Measurements from ENCODE around the gene CCDC191.

CCDC191 gene

DNA sequence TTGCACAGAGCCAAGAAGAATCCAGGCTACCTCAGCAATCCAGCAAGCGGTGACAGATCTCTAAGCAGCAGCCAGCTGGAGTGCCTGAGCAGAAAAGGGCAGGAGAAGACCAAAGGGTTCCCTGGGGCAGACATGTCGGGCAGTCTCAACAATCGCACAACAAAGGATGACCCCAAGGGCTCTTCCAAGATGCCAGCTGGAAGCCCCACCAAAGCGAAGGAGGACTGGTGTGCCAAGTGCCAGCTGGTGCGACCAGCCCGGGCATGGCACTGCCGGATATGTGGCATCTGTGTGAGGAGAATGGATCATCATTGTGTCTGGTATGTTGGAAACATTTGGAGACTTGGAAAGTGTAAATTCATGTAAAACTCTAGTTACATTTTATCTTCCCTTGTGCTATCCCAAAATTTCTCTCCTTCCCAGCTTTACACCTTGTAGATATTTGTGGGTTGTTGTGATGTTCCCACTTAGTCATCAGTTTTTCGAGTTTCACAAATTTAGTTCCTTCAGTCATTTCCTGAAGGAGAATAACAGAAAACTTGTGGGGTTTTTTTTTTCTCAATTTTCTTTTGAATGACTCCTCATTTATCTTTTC lies 102.1 kb downstream of the CCDC191 start:
- TF ChIP-seq, protein P1, sequence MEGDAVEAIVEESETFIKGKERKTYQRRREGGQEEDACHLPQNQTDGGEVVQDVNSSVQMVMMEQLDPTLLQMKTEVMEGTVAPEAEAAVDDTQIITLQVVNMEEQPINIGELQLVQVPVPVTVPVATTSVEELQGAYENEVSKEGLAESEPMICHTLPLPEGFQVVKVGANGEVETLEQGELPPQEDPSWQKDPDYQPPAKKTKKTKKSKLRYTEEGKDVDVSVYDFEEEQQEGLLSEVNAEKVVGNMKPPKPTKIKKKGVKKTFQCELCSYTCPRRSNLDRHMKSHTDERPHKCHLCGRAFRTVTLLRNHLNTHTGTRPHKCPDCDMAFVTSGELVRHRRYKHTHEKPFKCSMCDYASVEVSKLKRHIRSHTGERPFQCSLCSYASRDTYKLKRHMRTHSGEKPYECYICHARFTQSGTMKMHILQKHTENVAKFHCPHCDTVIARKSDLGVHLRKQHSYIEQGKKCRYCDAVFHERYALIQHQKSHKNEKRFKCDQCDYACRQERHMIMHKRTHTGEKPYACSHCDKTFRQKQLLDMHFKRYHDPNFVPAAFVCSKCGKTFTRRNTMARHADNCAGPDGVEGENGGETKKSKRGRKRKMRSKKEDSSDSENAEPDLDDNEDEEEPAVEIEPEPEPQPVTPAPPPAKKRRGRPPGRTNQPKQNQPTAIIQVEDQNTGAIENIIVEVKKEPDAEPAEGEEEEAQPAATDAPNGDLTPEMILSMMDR (IDR thresholded peaks at IDR 0.05) = no peak

DNA sequence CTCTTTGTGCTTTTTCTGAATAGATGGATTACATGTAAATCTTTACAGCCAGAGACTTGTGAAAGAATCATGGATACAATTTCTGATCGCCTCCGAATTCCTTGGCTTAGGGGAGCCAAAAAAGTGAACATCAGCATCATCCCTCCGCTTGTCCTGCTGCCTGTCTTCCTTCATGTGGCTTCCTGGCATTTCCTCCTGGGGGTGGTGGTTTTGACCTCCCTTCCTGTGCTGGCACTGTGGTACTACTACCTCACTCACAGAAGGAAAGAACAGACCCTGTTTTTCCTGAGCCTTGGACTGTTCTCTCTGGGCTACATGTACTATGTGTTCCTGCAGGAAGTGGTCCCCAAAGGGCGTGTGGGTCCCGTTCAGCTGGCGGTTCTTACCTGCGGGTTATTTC lies 102.6 kb downstream of the CCDC191 start:
- TF ChIP-seq, protein P1 (IDR thresholded peaks at IDR 0.05) = no peak

DNA sequence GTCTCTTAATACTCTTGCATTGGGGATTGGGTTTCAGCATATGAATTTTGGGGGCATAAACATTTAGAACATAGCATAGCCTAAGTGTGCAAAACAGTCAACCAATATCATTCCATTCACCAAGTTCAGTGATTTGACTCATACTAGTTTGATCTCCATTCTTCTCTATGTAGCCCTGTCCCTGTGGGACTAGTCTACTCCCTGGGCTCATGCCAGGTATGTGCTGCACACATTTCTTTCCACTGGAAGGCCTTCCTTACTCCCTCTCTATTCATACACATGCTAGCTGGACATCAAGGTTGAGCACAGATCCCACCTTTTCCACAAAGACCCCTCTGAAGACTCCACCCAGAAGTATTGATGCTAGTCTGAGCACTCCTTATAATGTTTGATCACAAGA lies 103.4 kb downstream of the CCDC191 start:
- TF ChIP-seq, protein P1 (IDR thresholded peaks at IDR 0.05) = no peak

DNA sequence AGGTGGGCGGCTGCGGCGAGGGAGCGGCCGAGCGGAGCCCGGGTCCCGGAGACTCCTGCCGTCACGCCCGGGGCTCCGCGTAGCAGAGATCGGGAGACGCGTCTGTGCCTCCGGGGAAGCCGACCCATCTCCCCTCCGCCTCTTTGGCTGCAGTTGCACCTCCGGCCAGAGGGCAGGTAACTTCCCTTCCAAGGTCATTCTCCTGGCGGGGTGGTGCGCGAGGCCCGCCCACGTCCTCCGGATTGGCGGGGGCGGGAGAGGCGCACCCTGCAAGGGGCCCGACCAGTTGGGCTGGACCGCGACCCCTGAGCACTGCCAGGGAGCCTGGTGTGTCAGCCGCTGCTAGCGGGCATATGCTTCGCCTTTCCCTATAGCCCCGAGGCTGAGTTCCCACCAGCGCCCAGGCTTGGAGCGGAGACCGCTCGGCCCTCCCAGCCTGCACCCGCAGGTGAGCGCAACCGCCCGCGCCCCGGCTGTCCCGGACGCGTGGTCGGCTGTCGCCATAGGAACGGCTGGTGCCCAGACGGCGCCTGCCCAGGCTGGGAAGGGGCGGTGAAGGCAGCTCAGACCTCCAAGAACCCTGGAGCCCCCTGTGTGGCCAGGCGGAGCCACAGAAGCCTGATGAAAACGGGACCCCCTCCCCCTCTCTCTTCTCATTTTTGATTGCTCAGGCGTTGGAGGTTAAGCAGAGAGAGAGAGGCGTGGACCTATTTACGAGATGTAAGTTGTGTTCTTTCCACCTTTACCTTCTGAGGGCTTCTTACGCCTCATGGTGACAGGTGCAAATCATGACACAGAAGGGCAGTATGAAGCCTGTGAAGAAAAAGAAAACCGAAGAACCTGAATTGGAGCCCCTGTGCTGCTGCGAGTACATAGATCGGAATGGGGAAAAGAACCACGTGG lies 108.1 kb downstream of the CCDC191 start:
- TF ChIP-seq, protein P1 (IDR thresholded peaks at IDR 0.05) = no peak

DNA sequence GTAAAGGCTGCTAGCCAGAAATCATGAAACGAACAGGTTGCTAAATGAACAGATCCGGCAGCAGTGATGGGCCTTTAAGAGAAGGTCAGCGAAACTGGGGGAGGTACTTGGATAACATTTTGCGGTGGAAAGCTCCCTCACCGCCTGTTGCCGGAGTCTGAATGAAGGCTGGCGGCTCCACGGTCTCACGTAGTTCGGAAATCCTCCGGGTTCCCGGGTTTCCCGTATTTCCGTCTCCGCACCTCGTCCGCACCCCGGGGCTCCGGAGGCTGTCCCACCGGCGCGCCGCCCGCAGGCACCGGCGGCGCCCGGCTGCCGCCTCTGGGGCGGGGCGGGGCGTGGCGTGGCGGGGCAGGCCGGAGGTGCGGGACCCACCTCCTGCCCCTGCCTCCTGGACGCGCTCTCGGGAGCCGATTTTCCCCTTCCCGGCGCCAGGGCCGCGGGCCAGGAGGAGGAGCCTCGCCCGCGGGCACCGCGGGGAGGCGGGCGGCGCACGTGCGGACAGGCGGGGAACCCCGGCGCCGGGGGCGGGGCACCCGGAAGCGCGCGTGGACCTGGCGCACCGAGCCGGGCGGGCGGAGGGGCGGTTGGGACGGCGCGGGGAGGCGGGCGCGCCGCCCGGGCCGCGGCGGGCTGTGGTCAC lies 108.8 kb downstream of the CCDC191 start, which contains the start of gene ZDHHC23:
TSS of gene ZDHHC23 (plus strand) at position 642 of the 643 bp plus-strand sequence. CDS start 790 bp downstream, outside the sequence.
- TF ChIP-seq, protein P1 (IDR thresholded peaks at IDR 0.05) = no peak

DNA sequence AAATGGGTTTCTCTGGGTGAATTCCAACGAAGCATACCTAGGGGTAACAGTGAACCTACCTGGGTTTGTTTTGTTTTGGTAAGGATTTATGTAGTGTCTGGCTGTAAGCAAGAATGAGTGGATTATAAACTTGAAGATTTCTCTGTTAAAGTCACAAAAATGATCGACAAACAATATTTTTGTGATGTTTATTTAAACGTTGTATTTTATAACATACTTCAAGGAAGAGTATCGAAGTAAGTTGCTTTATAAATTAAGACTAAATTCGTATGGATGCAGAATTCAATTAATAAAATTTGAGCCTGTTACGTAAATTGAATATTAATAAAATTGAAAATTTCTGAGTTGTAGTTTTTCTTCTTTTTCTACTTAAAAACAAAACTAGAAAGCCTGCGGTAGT lies 109.5 kb downstream of the CCDC191 start:
- TF ChIP-seq, protein P1 (IDR thresholded peaks at IDR 0.05) = no peak

DNA sequence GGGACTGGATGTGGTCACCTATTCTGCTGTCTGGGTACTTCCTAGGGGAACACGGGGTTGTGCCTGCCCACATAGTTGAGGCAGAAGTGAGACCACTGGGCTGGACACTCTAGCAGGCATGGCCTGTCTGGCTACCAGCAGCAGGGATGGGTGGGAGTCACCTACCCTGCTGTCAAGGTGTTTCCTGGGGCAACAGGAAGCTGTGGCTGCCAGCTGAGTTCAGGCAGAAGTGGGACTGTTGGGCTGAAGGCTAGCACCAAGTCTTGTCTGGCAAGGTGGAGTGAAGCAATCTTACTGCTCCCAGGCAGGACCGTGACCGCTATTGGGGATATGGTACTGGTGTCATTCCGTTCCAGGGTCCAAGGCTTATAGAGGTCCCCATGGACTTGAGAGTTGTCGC lies 128.8 kb downstream of the CCDC191 start:
- TF ChIP-seq, protein P1 (IDR thresholded peaks at IDR 0.05) = no peak

Measured in LNCAP (cell line).